PC-9 (cell line): ENCODE results near the gene L3MBTL1.

ENCODE experiments used
- EZH2 ChIP-seq: fragments of 200-600 bp; sonication (generic); IDR thresholded peaks from 2 replicates; pipeline ENCODE4 v1.8.0; 2017; ENCODE audit warnings: antibody characterized with exemption, low read depth
- TF ChIP-seq, protein P1 (sequence below): fragments of 200-600 bp; sonication (generic); conservative IDR thresholded peaks from 2 replicates; pipeline ENCODE4 v1.6.1; 2017; ENCODE audit warnings: mixed run types, antibody characterized with exemption, mild to moderate bottlenecking, moderate library complexity

DNA sequence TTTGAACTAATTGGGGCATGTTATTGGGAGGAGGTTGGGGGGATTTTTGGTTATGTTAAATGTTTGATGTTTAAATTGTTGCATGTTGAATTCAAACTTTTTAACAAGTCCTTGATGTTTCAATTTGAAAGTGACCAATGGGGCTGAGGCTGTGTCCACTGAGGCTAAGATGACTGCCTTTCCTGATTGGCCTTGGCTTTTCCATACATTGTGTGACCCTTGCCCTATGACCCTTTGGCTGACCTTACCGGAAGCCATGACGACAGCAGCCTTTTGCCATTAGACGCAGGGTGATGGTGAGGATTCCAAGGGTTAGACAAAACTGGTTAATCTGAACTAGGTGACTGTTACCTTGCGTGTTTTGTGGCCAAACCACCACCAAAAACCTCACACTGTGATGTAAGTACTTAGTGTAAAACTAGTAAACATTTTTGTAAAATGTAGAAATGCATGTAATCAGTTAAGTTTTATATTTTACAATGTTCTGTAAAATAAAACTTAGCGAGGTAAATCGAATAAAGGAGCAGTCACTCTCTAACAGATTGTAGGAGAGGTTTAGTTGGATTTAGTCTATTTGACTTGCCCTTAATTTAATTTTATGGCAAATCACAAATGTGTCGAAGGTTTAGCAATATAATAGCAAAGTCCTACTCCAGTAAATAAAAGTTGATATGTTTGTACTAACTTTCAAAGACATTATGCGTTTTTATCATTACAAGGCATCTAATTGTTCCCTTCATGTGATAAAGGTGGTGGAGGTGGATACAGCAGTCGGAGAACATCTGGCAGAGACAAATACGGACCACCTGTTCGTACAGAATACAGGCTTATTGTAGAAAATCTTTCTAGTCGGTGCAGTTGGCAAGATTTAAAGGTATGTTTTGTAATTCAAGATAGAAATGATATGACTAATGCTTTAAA lies 48.2 kb upstream of the L3MBTL1 start:
- TF ChIP-seq, protein P1, sequence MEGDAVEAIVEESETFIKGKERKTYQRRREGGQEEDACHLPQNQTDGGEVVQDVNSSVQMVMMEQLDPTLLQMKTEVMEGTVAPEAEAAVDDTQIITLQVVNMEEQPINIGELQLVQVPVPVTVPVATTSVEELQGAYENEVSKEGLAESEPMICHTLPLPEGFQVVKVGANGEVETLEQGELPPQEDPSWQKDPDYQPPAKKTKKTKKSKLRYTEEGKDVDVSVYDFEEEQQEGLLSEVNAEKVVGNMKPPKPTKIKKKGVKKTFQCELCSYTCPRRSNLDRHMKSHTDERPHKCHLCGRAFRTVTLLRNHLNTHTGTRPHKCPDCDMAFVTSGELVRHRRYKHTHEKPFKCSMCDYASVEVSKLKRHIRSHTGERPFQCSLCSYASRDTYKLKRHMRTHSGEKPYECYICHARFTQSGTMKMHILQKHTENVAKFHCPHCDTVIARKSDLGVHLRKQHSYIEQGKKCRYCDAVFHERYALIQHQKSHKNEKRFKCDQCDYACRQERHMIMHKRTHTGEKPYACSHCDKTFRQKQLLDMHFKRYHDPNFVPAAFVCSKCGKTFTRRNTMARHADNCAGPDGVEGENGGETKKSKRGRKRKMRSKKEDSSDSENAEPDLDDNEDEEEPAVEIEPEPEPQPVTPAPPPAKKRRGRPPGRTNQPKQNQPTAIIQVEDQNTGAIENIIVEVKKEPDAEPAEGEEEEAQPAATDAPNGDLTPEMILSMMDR, result no peak
- TF ChIP-seq EZH2, result no peak
